ENCODE measurements around the gene NPIPB5.
"Not testable (repeated sequence)": the region's sequence is repeated elsewhere in the genome, so short reads cannot be mapped to it uniquely, and the experiment has no call there.

GRCh38 chr16:22468846-22469245, 41.8 kb upstream of the NPIPB5 start:
- not testable (repeated sequence) for TF ChIP-seq CTCF (IDR thresholded peaks at IDR 0.05); EP300 (IDR thresholded peaks at IDR 0.05; ENCODE audit: low read depth); POLR2A (IDR thresholded peaks at IDR 0.05); POLR2AphosphoS5 (IDR thresholded peaks at IDR 0.05)
